Measurements from ENCODE around the gene ZFPM1.

- TF ChIP-seq CTCF (IDR thresholded peaks at IDR 0.05) (no peak), POLR2A (IDR thresholded peaks at IDR 0.05) (no peak)
Observed at GRCh38 chr16:88554711-88555264, 101.7 kb downstream of the ZFPM1 start.
